Activated CD8-positive, alpha-beta memory T cell treated with anti-CD3 and anti-CD28 coated beads for 36 hours (primary cell): ENCODE results near the gene ALLC. TPM values are rescaled to one million over a fixed set of nuclear protein-coding genes. Genes with fewer than 3 reads are reported as not detected.
"Not testable (repeated sequence)": the region's sequence is repeated elsewhere in the genome, so short reads cannot be mapped to it uniquely, and the experiment has no call there.

Source experiments
- CTCF ChIA-PET: fragments of 350-600 bp; sonication (Branson Sonifier 250); formaldehyde crosslinking; loops from one replicate; lab custom pipeline; 2021; ENCODE audit warnings: antibody characterized with exemption; lab: Charles Lee
- POLR2A ChIA-PET: fragments of 350-600 bp; sonication (Branson Sonifier 250); formaldehyde crosslinking; loops from one replicate; lab custom pipeline; 2021; ENCODE audit warnings: antibody characterized with exemption; lab: Charles Lee
- total RNA-seq, 2 experiments: library from RNA; stranded (reverse); gene quantifications; one replicate each; pipeline ENCODE4 v1.2.3, GENCODE V29; 2021

ALLC gene
- total RNA-seq, 2 experiments from 2014 or later, result not detected

DNA sequence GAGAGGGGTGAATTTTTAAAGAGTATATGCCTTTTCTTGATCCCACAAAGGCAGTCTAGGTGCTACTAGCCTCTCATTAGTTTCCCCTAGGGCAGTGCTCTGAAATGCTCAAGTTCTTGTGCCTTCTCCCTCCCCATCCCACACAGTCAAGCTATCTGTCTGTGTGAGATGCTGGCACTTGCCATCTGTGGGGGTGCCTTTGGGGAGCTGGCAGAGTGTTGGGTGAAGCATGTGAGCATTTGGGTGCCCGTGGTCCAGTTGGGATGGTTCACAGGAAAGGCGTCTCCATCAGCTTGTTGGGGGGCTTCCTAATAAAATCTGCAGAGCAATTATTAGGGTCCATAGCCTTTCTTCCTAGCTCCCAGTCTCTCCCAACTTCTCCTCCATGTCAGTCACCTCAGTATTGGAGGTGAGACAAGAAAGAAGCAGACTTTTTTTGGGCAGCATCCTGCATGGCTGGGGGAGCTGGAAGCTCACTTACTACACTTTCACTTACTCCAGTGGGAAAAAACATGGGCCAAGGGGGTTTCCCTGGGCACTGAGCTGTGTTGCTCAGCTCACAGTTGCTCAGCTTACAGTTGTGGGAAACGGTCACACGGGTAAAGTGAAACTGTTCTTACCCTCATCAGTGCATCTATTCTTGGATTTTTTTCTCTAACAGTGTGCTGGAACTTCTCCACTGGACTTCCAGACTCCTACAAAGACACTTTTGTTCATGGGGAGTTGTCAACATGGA is 33.8 kb upstream of the ALLC start:
- POLR2A ChIA-PET, result no interaction called here
- CTCF ChIA-PET, result no interaction called here

DNA sequence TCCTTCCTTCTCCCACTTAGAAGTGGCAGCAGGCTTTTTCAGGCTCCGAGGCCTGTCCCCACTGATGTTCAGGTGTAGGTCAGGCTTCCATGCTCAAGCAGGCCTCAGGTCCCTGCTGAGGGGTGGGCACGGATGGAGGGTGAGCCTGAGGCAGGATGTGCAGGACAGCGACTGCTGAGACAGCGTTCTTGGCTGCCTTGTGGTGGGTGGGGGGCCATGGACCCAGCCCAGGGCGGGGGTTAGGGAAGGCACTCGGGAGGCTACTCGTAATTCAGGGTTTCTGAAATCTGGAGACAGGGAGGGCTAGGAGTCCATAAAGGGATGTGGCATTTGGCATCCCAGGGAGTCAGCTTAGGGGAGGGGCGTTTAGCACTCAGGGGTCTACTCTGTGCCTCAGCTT is 32.8 kb upstream of the ALLC start:
- ChIA-PET POLR2A (no interaction called here), CTCF (no interaction called here)

DNA sequence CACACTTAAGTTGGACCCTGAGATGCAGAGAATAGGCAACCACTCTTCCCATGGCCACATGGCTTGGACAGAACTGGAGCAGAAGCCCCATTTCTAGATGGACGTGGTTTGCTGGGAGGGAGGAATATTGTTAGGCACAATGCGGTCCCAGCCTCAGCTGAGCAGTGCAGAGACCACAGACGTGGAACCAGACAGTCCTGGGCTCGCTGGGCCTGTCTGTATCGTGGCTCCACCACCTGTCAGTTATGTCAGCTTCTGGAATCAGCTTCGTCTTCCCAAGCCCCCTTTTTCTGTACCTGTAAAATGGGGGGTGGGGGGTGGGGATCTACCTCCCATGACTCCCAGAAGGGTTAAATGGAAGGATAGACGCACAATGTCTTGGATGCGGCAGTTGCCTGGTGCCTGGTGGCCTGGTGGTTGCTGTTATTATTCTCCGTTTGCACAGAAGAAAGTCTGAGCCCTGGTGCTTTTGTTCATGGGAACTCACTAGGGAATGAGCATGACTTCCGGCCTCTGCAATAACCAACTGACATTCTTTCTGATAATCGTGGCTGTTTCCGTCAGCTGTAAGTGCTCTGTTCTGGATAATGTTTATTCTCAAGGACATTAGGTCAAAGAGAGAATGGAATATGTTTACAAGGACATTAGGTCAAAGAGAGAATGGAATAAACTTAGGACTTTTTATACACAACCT is 31.7 kb upstream of the ALLC start:
- ChIA-PET CTCF (no interaction called here), POLR2A (no interaction called here)

- ChIA-PET POLR2A (no interaction called here), CTCF (no interaction called here)
These were observed 31.0 kb upstream of the ALLC start for GRCh38 chr2:3626812-3627499.

GRCh38 chr2:3627500-3628100 is 30.4 kb upstream of the ALLC start:
- ChIA-PET POLR2A (no interaction called here), CTCF (no interaction called here)

- CTCF ChIA-PET, result no interaction called here
- POLR2A ChIA-PET, result no interaction called here
These were observed 29.7 kb upstream of the ALLC start for GRCh38 chr2:3628241-3628679.

DNA sequence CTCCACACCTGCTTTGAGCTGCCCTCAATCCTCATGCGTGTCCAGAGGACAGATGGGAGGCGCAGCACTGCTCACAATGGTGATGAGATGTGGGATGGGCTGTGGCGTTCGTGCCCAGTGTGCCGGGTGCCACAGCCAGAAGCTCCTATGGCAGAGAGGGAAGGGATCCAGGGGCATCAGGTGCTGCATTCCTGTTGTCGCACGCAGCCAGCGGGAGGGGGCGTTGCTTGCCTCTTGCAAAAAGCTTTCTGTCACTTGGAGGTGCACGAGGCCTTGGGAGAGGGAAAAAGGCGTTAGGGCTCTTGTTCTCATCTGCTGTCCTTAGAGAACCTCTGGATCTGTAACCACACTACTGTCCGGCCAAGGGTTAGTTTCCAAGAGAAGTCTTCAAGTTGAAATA is 29.2 kb upstream of the ALLC start:
- POLR2A ChIA-PET, result no interaction called here
- CTCF ChIA-PET, result no interaction called here

GRCh38 chr2:3630631-3631030 is 27.4 kb upstream of the ALLC start:
- ChIA-PET POLR2A (no interaction called here), CTCF (no interaction called here)

- ChIA-PET POLR2A (no interaction called here), CTCF (no interaction called here)
These were observed 26.7 kb upstream of the ALLC start for GRCh38 chr2:3631161-3631850.

DNA sequence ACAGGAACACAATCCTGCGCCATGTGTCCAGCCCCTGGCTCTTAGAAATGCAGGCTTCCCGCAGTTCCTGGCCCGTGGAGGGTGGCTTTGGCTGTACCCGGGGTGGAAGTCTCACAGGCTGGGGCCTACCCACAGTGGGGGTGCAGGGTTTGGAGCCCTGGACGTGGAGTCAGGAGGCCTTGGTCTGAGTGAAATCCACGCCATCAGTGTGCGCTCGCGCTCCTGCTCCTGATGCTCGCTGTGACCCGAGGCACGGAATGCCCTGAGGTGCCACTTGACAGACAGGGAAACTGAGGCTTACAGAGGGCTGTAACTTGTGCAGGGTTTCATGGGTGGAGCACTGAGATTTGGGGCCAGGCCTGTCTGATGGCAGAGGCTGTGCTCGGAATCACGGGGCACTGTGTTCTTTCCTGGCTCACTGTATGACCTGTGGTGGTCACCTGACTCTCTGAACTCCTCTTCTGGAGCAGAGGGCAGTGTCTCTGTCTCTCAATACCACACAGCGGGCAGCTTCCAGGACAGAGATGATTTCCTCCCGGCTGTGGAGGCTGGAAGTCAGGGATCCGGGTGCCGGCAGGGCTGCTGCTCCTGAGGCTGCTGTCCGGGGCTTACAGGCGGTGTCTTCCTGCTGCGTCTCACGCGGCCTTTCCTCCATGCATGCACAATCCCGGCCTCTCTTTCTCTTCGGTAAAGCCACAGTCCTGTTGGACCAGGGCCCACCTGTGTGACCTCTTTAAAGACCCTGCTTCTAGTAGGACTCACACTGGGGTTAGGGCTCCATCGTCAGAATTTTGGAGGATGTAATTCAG is 25.9 kb upstream of the ALLC start:
- CTCF ChIA-PET, result no interaction called here
- POLR2A ChIA-PET, result no interaction called here

- CTCF ChIA-PET, result no interaction called here
- POLR2A ChIA-PET, result no interaction called here
These were observed 24.7 kb upstream of the ALLC start for GRCh38 chr2:3633089-3633981.

DNA sequence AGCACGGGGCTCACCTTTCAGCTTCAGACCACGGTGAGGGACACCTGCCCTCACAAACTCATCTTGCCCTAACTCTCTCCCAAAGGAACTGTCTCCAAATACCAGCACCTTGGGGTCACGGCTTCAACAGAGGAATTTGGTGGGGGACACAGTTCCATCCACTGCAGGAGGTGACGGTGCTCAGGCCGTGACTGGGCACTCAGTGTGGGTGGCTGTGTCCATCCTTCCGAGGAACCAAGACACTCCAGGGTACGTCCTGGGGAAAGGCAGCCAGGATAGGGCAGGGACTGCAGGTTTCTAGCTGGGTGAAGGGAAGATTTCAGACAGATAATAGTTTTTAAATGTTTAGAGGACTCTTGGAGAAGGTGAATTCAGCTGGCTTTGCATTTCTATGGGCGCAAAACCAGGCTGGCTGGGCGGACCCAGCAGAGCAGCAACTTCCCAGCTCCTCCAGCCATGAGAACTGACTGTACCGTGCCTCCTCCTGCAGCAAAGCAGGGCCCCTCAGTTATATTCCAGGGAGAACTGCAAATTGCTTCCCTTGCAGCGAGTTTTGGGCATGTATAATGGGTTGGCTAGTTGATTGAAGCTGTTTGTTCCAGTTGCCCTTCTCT is 23.9 kb upstream of the ALLC start:
- POLR2A ChIA-PET, result no interaction called here
- CTCF ChIA-PET, result no interaction called here

- CTCF ChIA-PET, result no interaction called here
These were observed 23.3 kb upstream of the ALLC start for GRCh38 chr2:3634596-3635121.

GRCh38 chr2:3635171-3635974 is 22.6 kb upstream of the ALLC start:
- POLR2A ChIA-PET, result interaction anchor here (0.6 kb wide), 1 partner anchor 26 kb away, joined by 4 read pairs; no protein-coding TSS in a partner anchor

More at GRCh38 chr2:3634596-3635121, 23.3 kb upstream of the ALLC start:
- POLR2A ChIA-PET, result interaction anchor here (0.6 kb wide), 1 partner anchor 25 kb away, joined by 4 read pairs; no protein-coding TSS in a partner anchor

GRCh38 chr2:3635975-3636327 is 22.0 kb upstream of the ALLC start:
- POLR2A ChIA-PET, CTCF ChIA-PET: not testable (repeated sequence)

More at GRCh38 chr2:3635171-3635974, 22.6 kb upstream of the ALLC start:
- CTCF ChIA-PET, result no interaction called here

DNA sequence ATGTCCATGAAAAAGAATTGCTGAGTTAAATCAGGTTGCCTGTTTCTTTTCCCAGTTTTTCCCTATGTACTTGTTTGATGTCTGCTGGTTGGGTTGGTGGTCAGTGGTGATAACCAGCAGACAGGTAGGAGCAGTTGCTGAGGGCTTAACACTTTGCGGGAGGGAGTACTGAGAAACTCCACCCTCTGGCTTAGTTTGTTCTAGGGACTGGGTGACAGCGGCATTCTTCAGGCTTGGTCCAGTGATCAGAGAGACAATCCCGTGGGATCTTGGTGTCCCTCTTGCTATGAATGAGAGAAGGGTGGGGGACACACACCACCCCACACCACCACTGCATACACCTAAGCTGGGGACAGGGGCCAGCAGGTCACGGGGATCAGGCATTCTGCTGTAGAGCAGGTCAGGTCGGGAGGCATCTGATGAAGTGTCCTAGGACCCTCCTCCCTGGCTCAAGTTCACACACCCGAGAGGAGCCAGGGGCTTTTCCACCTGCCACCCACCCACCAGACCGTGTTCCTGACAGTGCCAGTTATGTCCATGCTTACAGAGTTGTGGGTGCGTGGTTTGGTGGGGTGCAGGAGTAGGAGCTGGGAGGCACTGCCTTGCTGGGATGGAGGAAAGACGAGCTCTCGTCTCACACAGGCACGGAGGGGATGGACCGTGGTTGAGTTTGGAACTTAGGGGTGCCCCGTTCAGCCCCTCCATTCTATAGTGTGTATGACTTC is 21.3 kb upstream of the ALLC start:
- CTCF ChIA-PET, result no interaction called here
- POLR2A ChIA-PET, result no interaction called here
